Lower leg skin (tissue), 4 donors: ENCODE results near the gene CALCOCO1. TPM values are rescaled to one million over a fixed set of nuclear protein-coding genes. Genes with fewer than 3 reads are reported as not detected.

Experiments
- DNase-seq, 2 donors: peaks; one replicate each; pipeline ENCODE4 v3.0.0-alpha.2; 2019; ENCODE audit warnings: low spot score in 2 of 2
- H3K4me3 ChIP-seq: fragments of 200-600 bp; sonication (generic); 2 replicates; pipeline ENCODE4 v1.5.1; 2017; ENCODE audit warnings: mild to moderate bottlenecking, low read depth; ENCODE audit not compliant: poor library complexity, severe bottlenecking
- POLR2A ChIP-seq, 2 donors: fragments of 450-650 bp; IDR thresholded peaks; one replicate each; pipeline ENCODE4 v1.6.1; 2016 to 2017; ENCODE audit warnings: antibody characterized with exemption in 2 of 2, mild to moderate bottlenecking in 1 of 2, moderate library complexity in 1 of 2
- WGBS, 2 donors: methylation state at CpG; one replicate each; pipeline ENCODE4 v1.1.5; 2018; 5-methylcytosine and 5-hydroxymethylcytosine counted together
- intact Hi-C: fragments of 100-400 bp; cut with DNase I; formaldehyde crosslinking; loops from one replicate; pipeline ENCODE4 v1.15.0; 2023; ENCODE audit warnings: low total_unique reads
- total RNA-seq, 4 donors: library from RNA; depleted of rRNA; stranded (reverse); fragments of >200 nt; gene quantifications; one replicate each; pipeline ENCODE4 v1.1.0, GENCODE V29; 2016
- TF ChIP-seq, protein P1 (sequence below), 3 donors: fragments of 450-650 bp; IDR thresholded peaks; one replicate each; pipeline ENCODE4 v1.5.1; 2016; ENCODE audit warnings: antibody characterized with exemption in 3 of 3, mild to moderate bottlenecking in 3 of 3, moderate library complexity in 2 of 3

The CALCOCO1 gene
- total RNA-seq, 4 donors from 2014 or later: 313 to 432 (median 391) TPM

GRCh38 chr12:53734425-53734824 lies 7.2 kb upstream of the CALCOCO1 start:
- no peak overlapping the region for H3K4me3 ChIP-seq
- intact Hi-C loops: no loop called here
- WGBS, 2 donors: 93 to 94% methylated on average over 9 of the region's 9 CpGs
- no peak for DNase-seq
- TF ChIP-seq POLR2A (IDR thresholded peaks at IDR 0.05): no peak
- TF ChIP-seq, protein P1, sequence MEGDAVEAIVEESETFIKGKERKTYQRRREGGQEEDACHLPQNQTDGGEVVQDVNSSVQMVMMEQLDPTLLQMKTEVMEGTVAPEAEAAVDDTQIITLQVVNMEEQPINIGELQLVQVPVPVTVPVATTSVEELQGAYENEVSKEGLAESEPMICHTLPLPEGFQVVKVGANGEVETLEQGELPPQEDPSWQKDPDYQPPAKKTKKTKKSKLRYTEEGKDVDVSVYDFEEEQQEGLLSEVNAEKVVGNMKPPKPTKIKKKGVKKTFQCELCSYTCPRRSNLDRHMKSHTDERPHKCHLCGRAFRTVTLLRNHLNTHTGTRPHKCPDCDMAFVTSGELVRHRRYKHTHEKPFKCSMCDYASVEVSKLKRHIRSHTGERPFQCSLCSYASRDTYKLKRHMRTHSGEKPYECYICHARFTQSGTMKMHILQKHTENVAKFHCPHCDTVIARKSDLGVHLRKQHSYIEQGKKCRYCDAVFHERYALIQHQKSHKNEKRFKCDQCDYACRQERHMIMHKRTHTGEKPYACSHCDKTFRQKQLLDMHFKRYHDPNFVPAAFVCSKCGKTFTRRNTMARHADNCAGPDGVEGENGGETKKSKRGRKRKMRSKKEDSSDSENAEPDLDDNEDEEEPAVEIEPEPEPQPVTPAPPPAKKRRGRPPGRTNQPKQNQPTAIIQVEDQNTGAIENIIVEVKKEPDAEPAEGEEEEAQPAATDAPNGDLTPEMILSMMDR (IDR thresholded peaks at IDR 0.05): no peak

DNA sequence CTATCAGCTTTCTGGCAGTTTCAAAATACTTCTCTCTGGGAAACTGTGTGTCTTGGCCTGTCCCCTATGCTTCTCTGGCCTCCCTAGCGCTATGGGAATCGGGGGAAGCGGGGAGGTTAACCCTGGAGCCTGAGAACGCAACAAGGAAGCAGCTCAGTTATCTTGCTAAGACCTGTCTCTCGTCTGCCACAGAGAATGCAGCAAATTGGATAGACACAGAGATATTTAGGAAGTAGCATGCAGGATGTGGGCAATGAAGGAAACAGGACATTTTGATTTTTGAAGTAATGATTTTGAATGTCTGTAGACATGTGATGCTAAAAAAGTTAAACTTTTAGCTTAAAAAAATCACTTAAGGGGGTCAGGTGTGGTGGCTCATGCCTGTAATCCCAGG lies 6.6 kb upstream of the CALCOCO1 start:
- DNase-seq: no peak
- WGBS, 2 donors: 33 to 43% methylated on average over 5 of the region's 5 CpGs
- TF ChIP-seq POLR2A (IDR thresholded peaks at IDR 0.05): no peak
- TF ChIP-seq, protein P1 (IDR thresholded peaks at IDR 0.05): no peak
- intact Hi-C loops: no loop called here
- H3K4me3 ChIP-seq: no peak overlapping the region

DNA sequence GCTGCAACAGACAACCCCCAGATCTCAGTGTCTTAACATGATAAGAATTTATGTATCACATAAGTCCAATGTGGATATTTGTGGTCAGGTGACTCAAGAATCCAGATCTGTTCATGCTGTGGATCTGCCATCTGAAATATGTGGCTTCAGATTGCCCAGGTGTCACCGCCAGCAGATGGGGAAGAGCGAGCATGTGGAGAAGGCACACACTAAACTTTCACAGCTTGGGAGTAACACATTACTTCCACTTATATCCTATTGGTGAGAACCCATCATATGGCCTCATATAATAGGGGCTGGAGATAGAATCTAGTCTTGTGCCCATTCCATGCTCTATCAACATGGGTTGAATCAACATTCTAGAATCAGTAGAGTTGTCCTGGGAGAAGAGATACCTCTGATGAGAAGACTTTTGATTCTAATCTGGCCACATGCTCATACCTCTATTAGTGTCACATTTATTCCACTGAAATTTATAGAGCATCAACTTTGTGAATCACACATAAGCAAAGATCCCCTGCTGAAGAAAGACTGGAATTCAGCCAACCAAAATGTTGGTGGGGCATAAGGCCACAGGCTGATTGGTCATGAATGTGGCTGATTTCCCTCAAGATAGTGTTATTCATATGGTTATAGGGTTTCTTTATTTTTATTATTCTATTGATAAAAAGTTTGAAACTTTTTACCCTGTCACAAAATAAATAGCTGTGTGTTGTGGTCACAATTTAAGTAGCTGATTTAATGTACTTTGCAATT lies 6.0 kb upstream of the CALCOCO1 start:
- intact Hi-C loops: no loop called here

DNA sequence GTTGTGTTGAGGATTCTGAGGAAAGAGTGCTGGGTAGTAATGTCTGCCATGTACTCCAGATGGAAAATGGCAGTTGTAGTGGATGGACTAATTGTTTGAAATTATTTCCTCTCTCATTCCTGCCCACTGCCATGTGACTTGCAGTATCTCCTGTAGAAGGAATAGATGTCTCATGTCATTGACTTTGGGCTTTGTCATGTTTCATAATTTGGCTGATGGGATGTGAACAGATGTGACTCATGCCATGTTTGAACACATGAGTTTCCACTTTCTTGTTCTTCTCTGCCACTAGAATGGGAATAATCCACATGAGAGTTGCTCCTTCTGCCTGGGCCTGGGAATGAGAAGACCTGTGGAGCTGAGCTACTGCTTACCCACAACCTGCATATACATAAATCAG lies 2.4 kb upstream of the CALCOCO1 start:
- no peak overlapping the region for H3K4me3 ChIP-seq
- intact Hi-C loops: no loop called here
- TF ChIP-seq, protein P1 (IDR thresholded peaks at IDR 0.05): no peak
- no peak for TF ChIP-seq POLR2A (IDR thresholded peaks at IDR 0.05)
- no peak for DNase-seq

More for the DNA sequence above, 6.0 kb upstream of the CALCOCO1 start:
- whole genome bisulfite sequencing, 2 donors: 94 to 95% methylated on average over 2 of the region's 2 CpGs
- TF ChIP-seq, protein P1 (IDR thresholded peaks at IDR 0.05): no peak
- no peak for TF ChIP-seq POLR2A (IDR thresholded peaks at IDR 0.05)
- no peak for DNase-seq
- no peak overlapping the region for H3K4me3 ChIP-seq

GRCh38 chr12:53728206-53728605 lies 954 bp upstream of the CALCOCO1 start:
- 58 to 63% methylated on average over 7 of the region's 7 CpGs for WGBS, 2 donors
- TF ChIP-seq POLR2A (IDR thresholded peaks at IDR 0.05): no peak
- TF ChIP-seq, protein P1 (IDR thresholded peaks at IDR 0.05): no peak
- no peak overlapping the region for H3K4me3 ChIP-seq
- intact Hi-C loops: no loop called here
- DNase-seq: no peak

DNA sequence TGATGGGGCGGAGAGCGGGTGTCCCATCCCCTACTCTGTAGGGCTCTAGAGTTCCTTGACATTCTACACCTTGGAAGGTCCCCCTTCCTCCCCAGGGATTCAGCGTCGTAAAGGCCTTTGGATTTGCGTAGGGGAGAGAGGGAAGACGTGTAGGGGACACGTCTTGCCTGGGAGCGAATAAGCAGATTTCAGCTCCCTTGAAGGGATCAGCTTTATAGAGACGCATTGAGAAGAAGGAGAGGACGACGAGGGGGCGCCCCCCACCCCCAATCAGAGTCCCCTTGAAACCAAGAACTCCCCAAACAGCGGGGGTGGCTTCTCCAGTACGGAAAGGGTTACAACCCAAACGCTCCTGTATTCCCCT lies 324 bp downstream of the CALCOCO1 start:
- peak overlapping the region; percentile 51 for H3K4me3 ChIP-seq
- intact Hi-C loops: no loop called here
- TF ChIP-seq POLR2A (IDR thresholded peaks at IDR 0.05): no peak
- TF ChIP-seq, protein P1 (IDR thresholded peaks at IDR 0.05): no peak
- no peak for DNase-seq
- 0 to 2% methylated on average over 15 of the region's 15 CpGs for WGBS, 2 donors
